H9 (cell line): ENCODE measurements around the gene RPS6KA1. TPM values are rescaled to one million over a fixed set of nuclear protein-coding genes. Genes with fewer than 3 reads are reported as not detected.

Experiments used
- DNase-seq: peaks from one replicate; pipeline ENCODE4 v3.0.0-alpha.2; 2017
- H2AFZ ChIP-seq: one replicate; pipeline ENCODE4 v1.6.1; 2013; ENCODE audit warnings: mild to moderate bottlenecking, low read length, control low read depth, moderate library complexity
- H2AK5ac ChIP-seq: 2 replicates; pipeline ENCODE4 v1.6.1; 2013; ENCODE audit warnings: low read length, control low read depth, mixed read lengths; ENCODE audit not compliant: insufficient read length
- H2BK120ac ChIP-seq: one replicate; pipeline ENCODE4 v1.6.1; 2013; ENCODE audit warnings: low read depth, mild to moderate bottlenecking, low read length, control low read depth, inconsistent platforms; ENCODE audit not compliant: poor library complexity, severe bottlenecking
- H2BK12ac ChIP-seq: 2 replicates; pipeline ENCODE4 v1.6.1; 2013; ENCODE audit warnings: low read length, control low read depth, mixed read lengths, low read depth; ENCODE audit not compliant: insufficient read length
- H2BK15ac ChIP-seq: 2 replicates; pipeline ENCODE4 v1.6.1; 2013; ENCODE audit warnings: low read depth, low read length, control low read depth
- H2BK20ac ChIP-seq: one replicate; pipeline ENCODE4 v1.6.1; 2013; ENCODE audit warnings: low read depth, mild to moderate bottlenecking, low read length, control low read depth, inconsistent platforms; ENCODE audit not compliant: poor library complexity, severe bottlenecking
- H2BK5ac ChIP-seq: 2 replicates; pipeline ENCODE4 v1.6.1; 2013; ENCODE audit warnings: low read length, control low read depth, mixed read lengths; ENCODE audit not compliant: insufficient read length
- H3K14ac ChIP-seq: 2 replicates; pipeline ENCODE4 v1.6.1; 2013; ENCODE audit warnings: low read length, control low read depth; ENCODE audit not compliant: insufficient read depth
- H3K18ac ChIP-seq: 2 replicates; pipeline ENCODE4 v1.6.1; 2013; ENCODE audit warnings: low read depth, mild to moderate bottlenecking, mixed read lengths, low read length, control low read depth; ENCODE audit not compliant: insufficient read length
- H3K23ac ChIP-seq: 2 replicates; pipeline ENCODE4 v1.6.1; 2013; ENCODE audit warnings: low read length, control low read depth, mixed read lengths, low read depth; ENCODE audit not compliant: insufficient read length
- H3K23me2 ChIP-seq: 2 replicates; pipeline ENCODE4 v1.6.1; 2013; ENCODE audit warnings: low read depth, mild to moderate bottlenecking, mixed read lengths, low read length, control low read depth; ENCODE audit not compliant: insufficient read length, poor library complexity, severe bottlenecking
- H3K27ac ChIP-seq: 2 replicates; pipeline ENCODE4 v1.5.1; 2013; ENCODE audit warnings: low read length, control low read depth, mixed read lengths, low read depth; ENCODE audit not compliant: insufficient read length
- H3K27me3 ChIP-seq: 2 replicates; pipeline ENCODE4 v1.6.1; 2013; ENCODE audit warnings: low read length, control low read depth, inconsistent platforms; ENCODE audit not compliant: insufficient read depth
- H3K4ac ChIP-seq: 2 replicates; pipeline ENCODE4 v1.6.1; 2013; ENCODE audit warnings: low read depth, mild to moderate bottlenecking, control low read depth, inconsistent platforms, low read length, moderate library complexity
- H3K4me1 ChIP-seq: 2 replicates; pipeline ENCODE4 v1.6.1; 2013; ENCODE audit warnings: low read length, control low read depth, inconsistent platforms; ENCODE audit not compliant: insufficient read depth
- H3K4me2 ChIP-seq: 2 replicates; pipeline ENCODE4 v1.6.1; 2013; ENCODE audit warnings: low read length, control low read depth, mixed read lengths; ENCODE audit not compliant: insufficient read length, insufficient read depth
- H3K56ac ChIP-seq: 2 replicates; pipeline ENCODE4 v1.6.1; 2013; ENCODE audit warnings: low read depth, mild to moderate bottlenecking, mixed read lengths, low read length, control low read depth; ENCODE audit not compliant: insufficient read length
- H3K79me1 ChIP-seq: 2 replicates; pipeline ENCODE4 v1.6.1; 2013; ENCODE audit warnings: low read depth, mild to moderate bottlenecking, moderate library complexity, low read length, control low read depth, inconsistent platforms; ENCODE audit not compliant: insufficient read depth, poor library complexity, severe bottlenecking
- H3K79me2 ChIP-seq: 2 replicates; pipeline ENCODE4 v1.6.1; 2013; ENCODE audit warnings: low read length, control low read depth, inconsistent platforms; ENCODE audit not compliant: insufficient read depth
- H3K9ac ChIP-seq: 2 replicates; pipeline ENCODE4 v1.6.1; 2013; ENCODE audit warnings: low read length, control low read depth, mixed read lengths; ENCODE audit not compliant: insufficient read length; ENCODE audit errors: extremely low read depth
- H3K9me3 ChIP-seq: one replicate; pipeline ENCODE4 v1.6.1; 2013; ENCODE audit warnings: low read depth, low read length, inconsistent platforms; ENCODE audit not compliant: control insufficient read depth
- H3T11ph ChIP-seq: one replicate; pipeline ENCODE4 v1.6.1; 2013; ENCODE audit warnings: mild to moderate bottlenecking, low read length, control low read depth, inconsistent platforms
- H4K20me1 ChIP-seq: one replicate; pipeline ENCODE4 v1.6.1; 2013; ENCODE audit not compliant: control insufficient read depth, insufficient read length, insufficient read depth
- H4K5ac ChIP-seq: 2 replicates; pipeline ENCODE4 v1.6.1; 2013; ENCODE audit warnings: low read depth, mild to moderate bottlenecking, mixed read lengths, low read length, control low read depth; ENCODE audit not compliant: insufficient read length
- H4K8ac ChIP-seq: replicated peaks from 2 replicates; pipeline ENCODE4 v1.6.1; 2013; ENCODE audit warnings: low read length, control low read depth, mixed read lengths, low read depth; ENCODE audit not compliant: insufficient read length
- H4K91ac ChIP-seq: 2 replicates; pipeline ENCODE4 v1.6.1; 2013; ENCODE audit warnings: low read depth, mild to moderate bottlenecking, moderate library complexity, mixed read lengths, low read length, control low read depth; ENCODE audit not compliant: insufficient read length
- H3K27ac Mint-ChIP-seq, 3 experiments: 2 replicates in 2 of 3; 3 replicates in 1 of 3; pipeline ENCODE4 v1.8.0; 2020 to 2021; ENCODE audit warnings: mixed read lengths in 3 of 3, mild to moderate bottlenecking in 1 of 3, moderate library complexity in 1 of 3
- H3K27me3 Mint-ChIP-seq: 2 replicates; pipeline ENCODE4 v1.8.0; 2021; ENCODE audit warnings: low read depth, mild to moderate bottlenecking, moderate library complexity, mixed read lengths
- H3K36me3 Mint-ChIP-seq, 3 experiments: 2 replicates in 2 of 3; 3 replicates in 1 of 3; pipeline ENCODE4 v1.8.0; 2020 to 2021; ENCODE audit warnings: low read depth in 3 of 3, mixed read lengths in 3 of 3; ENCODE audit not compliant: insufficient read depth in 1 of 3
- H3K4me1 Mint-ChIP-seq, 2 experiments: 2 replicates each; pipeline ENCODE4 v1.8.0; 2020; ENCODE audit warnings: mixed read lengths in 2 of 2
- H3K4me3 Mint-ChIP-seq, 2 experiments: 2 replicates in 1 of 2; 3 replicates in 1 of 2; pipeline ENCODE4 v1.8.0; 2020 to 2021; ENCODE audit warnings: mild to moderate bottlenecking in 2 of 2, mixed read lengths in 2 of 2, moderate library complexity in 1 of 2
- H3K9me3 Mint-ChIP-seq, 2 experiments: 2 replicates in 1 of 2; 3 replicates in 1 of 2; pipeline ENCODE4 v1.8.0; 2020; ENCODE audit warnings: mild to moderate bottlenecking in 2 of 2, mixed read lengths in 2 of 2, moderate library complexity in 1 of 2
- CTCF ChIP-seq: fragments of 200-600 bp; sonication (generic); conservative IDR thresholded peaks from 3 replicates; pipeline ENCODE4 v1.8.0; 2021; ENCODE audit warnings: antibody characterized with exemption, mild to moderate bottlenecking
- WGBS: extraction: QIAGEN DNeasy Blood & Tissue Kit; methylation state at CpG from one replicate; pipeline ENCODE4 v1.1.7; 2013; ENCODE audit warnings: missing lambda C conversion rate, low lambda C conversion rate, mixed read lengths; ENCODE audit not compliant: insufficient read length; ENCODE audit errors: extremely low coverage; 5-methylcytosine and 5-hydroxymethylcytosine counted together
- total RNA-seq: library from RNA; stranded (reverse); gene quantifications from 2 replicates; pipeline ENCODE4 v1.2.1, GENCODE V29; 2021

RPS6KA1 gene
- total RNA-seq, 1 experiment from 2014 or later: 45.3 TPM

- Histone ChIP-seq H3K4me2 (no peak overlapping the region), H2BK12ac (no peak overlapping the region), H3K79me1 (no peaks in the 10 kb centered on the region), H3K27me3 (no peaks in the 10 kb centered on the region), H3K9ac (no peak overlapping the region), H4K20me1 (no peaks in the 10 kb centered on the region), H3K23me2 (no peaks in the 10 kb centered on the region), H3K9me3 (no peaks in the 10 kb centered on the region), H4K5ac (no peak overlapping the region), H3K23ac (no peak overlapping the region), H2AFZ (no peak overlapping the region), H4K8ac (no peak overlapping the region), H2AK5ac (no peak overlapping the region), H3K56ac (no peak overlapping the region), H4K91ac (no peak overlapping the region), H2BK120ac (no peak overlapping the region), H3K27ac (no peak overlapping the region), H3K14ac (no peak overlapping the region), H2BK20ac (no peak overlapping the region), H3K18ac (no peak overlapping the region), H3K79me2 (no peaks in the 10 kb centered on the region; the same call in 1 of the 2 replicates), H2BK15ac (no peak overlapping the region), H3T11ph (no peak overlapping the region), H3K4ac (no peak overlapping the region), H3K4me1 (no peaks in the 10 kb centered on the region), H2BK5ac (no peak overlapping the region)
- Mint-ChIP-seq H3K27ac (no peak overlapping the region), H3K4me3 (no peak overlapping the region), H3K9me3 (no peaks in the 10 kb centered on the region), H3K36me3 (peaks cover 2 to 18% (median 5%) of the 10 kb centered on the region in 3 experiments; a peak in 5 of 7 replicates), H3K27me3 (no peaks in the 10 kb centered on the region), H3K4me1 (peaks cover 9 to 12% of the 10 kb centered on the region in 2 experiments)
- peak; percentile 61 for DNase-seq
- WGBS: no CpG with 5 or more reads among the region's 2 CpGs
- peak; percentile 42; the same call in 2 of the 3 replicates for TF ChIP-seq CTCF
Measured at GRCh38 chr1:26537951-26538352, 8.4 kb downstream of the RPS6KA1 start.
